ENCODE results near the gene HNRNPAB.
"Not testable (repeated sequence)": the region's sequence is repeated elsewhere in the genome, so short reads cannot be mapped to it uniquely, and the experiment has no call there.

DNA sequence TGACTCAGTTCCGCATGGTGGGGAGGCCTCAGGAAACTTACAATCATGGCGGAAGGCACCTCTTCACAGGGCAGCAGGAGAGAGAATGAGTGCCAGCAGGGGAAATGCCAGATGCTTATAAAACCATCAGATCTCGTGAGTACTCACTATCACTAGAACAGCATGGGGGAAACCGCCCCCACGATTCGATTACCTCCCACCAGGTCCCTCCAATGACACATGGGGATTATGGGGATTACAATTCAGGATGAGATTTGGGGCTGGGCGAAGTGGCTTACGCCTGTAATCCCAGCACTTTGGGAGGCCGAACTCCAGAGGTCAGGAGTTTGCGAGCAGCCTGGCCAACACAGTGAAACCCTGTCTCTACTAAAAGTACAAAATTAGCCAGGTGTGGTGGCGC lies 6.2 kb upstream of the HNRNPAB start:
- TF ChIP-seq POLR2AphosphoS5, POLR2A (IDR thresholded peaks at IDR 0.05; ENCODE audit: low read depth, low read length): not testable (repeated sequence)
